ENCODE data around the gene DNM1.
A peak's percentile ranks its signal among the peaks of the same experiment; 100 is the strongest.
"Not testable (repeated sequence)": the region's sequence is repeated elsewhere in the genome, so short reads cannot be mapped to it uniquely, and the experiment has no call there.

The DNM1 gene

GRCh38 chr9:128178806-128179431, 24.3 kb upstream of the DNM1 start:
- DNase-seq, result no peak

GRCh38 chr9:128180001-128180400, 23.2 kb upstream of the DNM1 start:
- DNase-seq, result no peak

GRCh38 chr9:128180447-128180846, 22.7 kb upstream of the DNM1 start:
- no peak for DNase-seq

- not testable (repeated sequence) for DNase-seq
Observed at GRCh38 chr9:128181480-128181879, 21.7 kb upstream of the DNM1 start.

- no peak for DNase-seq
Observed at GRCh38 chr9:128182893-128183588, 20.1 kb upstream of the DNM1 start.

GRCh38 chr9:128185979-128186965, 16.9 kb upstream of the DNM1 start:
- no peak for DNase-seq

- DNase-seq, result no peak
Observed at GRCh38 chr9:128187361-128187760, 15.8 kb upstream of the DNM1 start.

- no peak for DNase-seq
Observed at GRCh38 chr9:128188209-128188608, 15.0 kb upstream of the DNM1 start.

- no peak for DNase-seq
Observed at GRCh38 chr9:128190013-128190412, 13.2 kb upstream of the DNM1 start.

- DNase-seq, result no peak
Observed at GRCh38 chr9:128190516-128191405, 12.4 kb upstream of the DNM1 start.

- peak; percentile 45 for DNase-seq
Observed at GRCh38 chr9:128191406-128192046, 11.7 kb upstream of the DNM1 start, which contains the start of gene CIZ1. CIZ1 (minus strand) TSS chr9:128191572; CDS start chr9:128190857, 715 bp downstream.

- no peak for DNase-seq
Observed at GRCh38 chr9:128192601-128193371, 10.4 kb upstream of the DNM1 start.

GRCh38 chr9:128193469-128194096, 9.6 kb upstream of the DNM1 start:
- no peak for DNase-seq

- no peak for DNase-seq
Observed at GRCh38 chr9:128201441-128202369, 1.5 kb upstream of the DNM1 start.

- DNase-seq, result no peak
Observed at GRCh38 chr9:128202648-128203023, 543 bp upstream of the DNM1 start.

- no peak for DNase-seq
Observed at GRCh38 chr9:128203707-128204551, 750 bp downstream of the DNM1 start.

GRCh38 chr9:128204858-128205257, 1.7 kb downstream of the DNM1 start:
- no peak for DNase-seq

GRCh38 chr9:128205296-128205944, 2.2 kb downstream of the DNM1 start:
- no peak for DNase-seq
